HUES6 (cell line): Measurements from ENCODE around the gene GGACT.
"Not testable (repeated sequence)": the region's sequence is repeated elsewhere in the genome, so short reads cannot be mapped to it uniquely, and the experiment has no call there.

ENCODE experiments used
- H3K27ac ChIP-seq: 2 replicates; pipeline ENCODE4 v1.7.0; 2013; ENCODE audit warnings: low read depth, mild to moderate bottlenecking, low read length, inconsistent platforms
- H3K27me3 ChIP-seq: 2 replicates; pipeline ENCODE4 v1.6.1; 2013; ENCODE audit warnings: low read length; ENCODE audit not compliant: control insufficient read depth, insufficient read depth
- H3K36me3 ChIP-seq: 2 replicates; pipeline ENCODE4 v1.6.1; 2013; ENCODE audit warnings: low read length; ENCODE audit not compliant: control insufficient read depth, insufficient read depth
- H3K4me1 ChIP-seq: 2 replicates; pipeline ENCODE4 v1.6.1; 2013; ENCODE audit warnings: low read length; ENCODE audit not compliant: control insufficient read depth, insufficient read depth
- H3K4me3 ChIP-seq: 2 replicates; pipeline ENCODE4 v1.5.1; 2013; ENCODE audit warnings: low read depth, low read length
- H3K9ac ChIP-seq: one replicate; pipeline ENCODE4 v1.6.1; 2013; ENCODE audit warnings: mild to moderate bottlenecking, low read length
- H3K9me3 ChIP-seq: 2 replicates; pipeline ENCODE4 v1.6.1; 2013; ENCODE audit warnings: low read depth, low read length; ENCODE audit not compliant: control insufficient read depth, insufficient read depth

Gene GGACT

GRCh38 chr13:100600915-100601314 lies 12.3 kb upstream of the GGACT start:
- H3K27ac ChIP-seq, result no peak overlapping the region
- H3K4me3 ChIP-seq, result no peak overlapping the region
- H3K36me3 ChIP-seq, result no peaks in the 10 kb centered on the region
- no peaks in the 10 kb centered on the region for H3K9me3 ChIP-seq
- H3K4me1 ChIP-seq, result no peaks in the 10 kb centered on the region
- no peak overlapping the region for H3K9ac ChIP-seq
- no peaks in the 10 kb centered on the region for H3K27me3 ChIP-seq

GRCh38 chr13:100600461-100600860 lies 11.9 kb upstream of the GGACT start:
- Histone ChIP-seq H3K4me1 (no peaks in the 10 kb centered on the region), H3K9me3 (no peaks in the 10 kb centered on the region), H3K27me3 (no peaks in the 10 kb centered on the region), H3K36me3 (no peaks in the 10 kb centered on the region), H3K4me3 (no peak overlapping the region), H3K27ac (no peak overlapping the region), H3K9ac (no peak overlapping the region)

GRCh38 chr13:100597253-100597652 lies 8.7 kb upstream of the GGACT start:
- H3K27me3 ChIP-seq, result no peaks in the 10 kb centered on the region
- no peak overlapping the region for H3K9ac ChIP-seq
- no peaks in the 10 kb centered on the region for H3K36me3 ChIP-seq
- H3K27ac ChIP-seq, result no peak overlapping the region
- no peak overlapping the region for H3K4me3 ChIP-seq
- no peaks in the 10 kb centered on the region for H3K9me3 ChIP-seq
- no peaks in the 10 kb centered on the region for H3K4me1 ChIP-seq

- no peak overlapping the region for H3K9ac ChIP-seq
- H3K27ac ChIP-seq, result no peak overlapping the region
Observed at GRCh38 chr13:100596516-100596915, 7.9 kb upstream of the GGACT start.

GRCh38 chr13:100594731-100595130 lies 6.1 kb upstream of the GGACT start:
- no peak overlapping the region for H3K4me3 ChIP-seq
- no peaks in the 10 kb centered on the region for H3K9me3 ChIP-seq
- H3K4me1 ChIP-seq, result no peaks in the 10 kb centered on the region
- H3K27me3 ChIP-seq, result no peaks in the 10 kb centered on the region
- no peak overlapping the region for H3K9ac ChIP-seq
- H3K27ac ChIP-seq, result no peak overlapping the region
- no peaks in the 10 kb centered on the region for H3K36me3 ChIP-seq

More at GRCh38 chr13:100596516-100596915, 7.9 kb upstream of the GGACT start:
- Histone ChIP-seq H3K4me3 (no peak overlapping the region), H3K27me3 (no peaks in the 10 kb centered on the region), H3K4me1 (no peaks in the 10 kb centered on the region), H3K36me3 (no peaks in the 10 kb centered on the region), H3K9me3 (no peaks in the 10 kb centered on the region)

- Histone ChIP-seq H3K27ac (no peak overlapping the region), H3K4me3 (no peak overlapping the region), H3K9me3 (no peaks in the 10 kb centered on the region), H3K9ac (no peak overlapping the region), H3K27me3 (peaks cover 2% of the 10 kb centered on the region), H3K36me3 (no peaks in the 10 kb centered on the region), H3K4me1 (no peaks in the 10 kb centered on the region)
Observed at GRCh38 chr13:100594255-100594654, 5.7 kb upstream of the GGACT start.

- H3K9me3 ChIP-seq, result no peaks in the 10 kb centered on the region
- no peak overlapping the region for H3K27ac ChIP-seq
- H3K9ac ChIP-seq, result no peak overlapping the region
- peaks cover 7% of the 10 kb centered on the region for H3K27me3 ChIP-seq
- H3K4me1 ChIP-seq, result 0 out of 2 replicates have a peak, but pooled peaks cover 5% of the 10 kb centered on the region
- no peak overlapping the region for H3K4me3 ChIP-seq
- H3K36me3 ChIP-seq, result no peaks in the 10 kb centered on the region
Observed at GRCh38 chr13:100589178-100589725, 663 bp upstream of the GGACT start.

- no peak overlapping the region for H3K27ac ChIP-seq
- H3K36me3 ChIP-seq, result no peaks in the 10 kb centered on the region
- H3K27me3 ChIP-seq, result peaks cover 7% of the 10 kb centered on the region
- H3K9ac ChIP-seq, result no peak overlapping the region
- peaks cover 12% of the 10 kb centered on the region for H3K9me3 ChIP-seq
- no peak overlapping the region for H3K4me3 ChIP-seq
- H3K4me1 ChIP-seq, result 0 out of 2 replicates have a peak, but pooled peaks cover 5% of the 10 kb centered on the region
Observed at GRCh38 chr13:100584896-100585295, 3.7 kb downstream of the GGACT start.

- H3K4me1 ChIP-seq, result no peaks in the 10 kb centered on the region
- no peaks in the 10 kb centered on the region for H3K36me3 ChIP-seq
- H3K27ac ChIP-seq, result no peak overlapping the region
- H3K9ac ChIP-seq, result no peak overlapping the region
- H3K9me3 ChIP-seq, result peaks cover 12% of the 10 kb centered on the region
- no peak overlapping the region for H3K4me3 ChIP-seq
- no peaks in the 10 kb centered on the region for H3K27me3 ChIP-seq
Observed at GRCh38 chr13:100581504-100581903, 7.1 kb downstream of the GGACT start.

- Histone ChIP-seq H3K9ac (no peak overlapping the region), H3K36me3 (no peaks in the 10 kb centered on the region), H3K27me3 (no peaks in the 10 kb centered on the region), H3K9me3 (peaks cover 12% of the 10 kb centered on the region), H3K4me3 (no peak overlapping the region), H3K4me1 (no peaks in the 10 kb centered on the region), H3K27ac (no peak overlapping the region)
Observed at GRCh38 chr13:100581030-100581429, 7.6 kb downstream of the GGACT start.

GRCh38 chr13:100580045-100580444 lies 8.5 kb downstream of the GGACT start:
- Histone ChIP-seq H3K4me3 (no peak overlapping the region), H3K27ac (no peak overlapping the region), H3K9ac (no peak overlapping the region), H3K27me3 (no peaks in the 10 kb centered on the region), H3K9me3 (peaks cover 12% of the 10 kb centered on the region), H3K36me3 (no peaks in the 10 kb centered on the region), H3K4me1 (no peaks in the 10 kb centered on the region)

GRCh38 chr13:100577239-100577638 lies 11.3 kb downstream of the GGACT start:
- H3K4me1 ChIP-seq, H3K4me3 ChIP-seq, H3K9ac ChIP-seq, H3K27ac ChIP-seq, H3K27me3 ChIP-seq, H3K36me3 ChIP-seq: not testable (repeated sequence)
- H3K9me3 ChIP-seq, result peaks cover 12% of the 10 kb centered on the region
